GM18907 (cell line): ENCODE measurements around the gene DIAPH3.

Experiments used
- ATAC-seq: cut with Tn5 transposase; IDR thresholded peaks from one replicate; pipeline ENCODE4 v1.9.1; 2021; ENCODE audit warnings: mild to moderate bottlenecking, moderate library complexity; ENCODE audit not compliant: unreplicated experiment

DIAPH3 gene

DNA sequence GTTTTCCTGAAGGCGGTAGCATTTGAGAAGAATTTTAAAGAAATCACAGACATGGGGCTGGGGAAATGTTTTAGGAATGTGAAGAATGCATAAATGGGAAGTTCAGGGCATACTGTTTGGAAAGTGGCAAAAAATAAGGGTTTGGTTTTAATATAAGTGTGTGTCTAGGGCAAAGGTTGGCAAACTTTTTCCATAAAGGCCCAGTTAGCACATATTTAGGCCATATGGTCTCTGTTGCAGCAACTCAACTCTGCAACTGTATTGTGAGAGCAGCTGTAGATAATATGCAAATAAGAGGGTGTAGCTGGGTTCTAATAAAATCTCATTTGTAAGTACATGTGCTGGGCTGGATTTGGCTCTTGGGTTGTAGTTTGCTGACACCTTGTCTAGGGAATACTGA lies 521.9 kb downstream of the DIAPH3 start:
- no peak for ATAC-seq

DNA sequence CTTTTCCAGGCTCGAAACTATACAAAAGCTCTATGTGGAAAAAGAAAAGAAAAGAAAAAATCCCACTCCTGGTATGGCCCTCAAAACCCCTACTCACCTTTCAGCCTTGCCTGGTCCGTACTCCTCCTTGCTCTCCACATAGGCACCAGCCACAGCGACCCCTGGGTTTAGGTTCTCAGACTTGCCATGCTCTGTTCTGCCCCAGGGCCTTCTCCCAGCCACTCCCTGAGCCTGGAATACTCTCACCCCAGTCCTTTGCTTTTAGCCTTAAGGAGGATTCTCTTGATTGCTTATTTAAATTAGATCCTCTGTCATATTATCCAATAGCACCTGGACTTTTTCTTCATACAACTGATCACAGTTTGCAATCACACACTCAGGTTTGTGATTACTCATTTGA lies 522.5 kb downstream of the DIAPH3 start:
- no peak for ATAC-seq

DNA sequence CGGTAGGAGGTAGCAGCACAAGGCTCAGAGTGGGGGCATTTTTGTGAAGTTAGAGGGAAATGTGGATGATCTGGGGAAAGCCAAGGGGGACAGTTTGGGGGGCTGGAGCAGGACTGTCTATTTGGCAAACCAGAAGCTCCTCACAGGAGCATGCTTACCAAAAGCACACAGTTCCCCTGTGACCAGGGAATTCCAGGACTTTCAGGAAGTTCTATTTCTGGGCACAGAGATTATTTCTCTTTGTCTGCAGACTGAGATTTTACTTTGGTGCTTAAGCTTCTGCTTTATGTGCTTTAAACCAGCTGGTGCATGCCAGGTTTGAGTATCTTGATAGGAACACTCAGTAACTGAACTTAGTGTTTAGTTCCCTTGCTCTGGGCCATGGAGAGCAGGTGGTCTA lies 525.3 kb downstream of the DIAPH3 start:
- no peak for ATAC-seq

DNA sequence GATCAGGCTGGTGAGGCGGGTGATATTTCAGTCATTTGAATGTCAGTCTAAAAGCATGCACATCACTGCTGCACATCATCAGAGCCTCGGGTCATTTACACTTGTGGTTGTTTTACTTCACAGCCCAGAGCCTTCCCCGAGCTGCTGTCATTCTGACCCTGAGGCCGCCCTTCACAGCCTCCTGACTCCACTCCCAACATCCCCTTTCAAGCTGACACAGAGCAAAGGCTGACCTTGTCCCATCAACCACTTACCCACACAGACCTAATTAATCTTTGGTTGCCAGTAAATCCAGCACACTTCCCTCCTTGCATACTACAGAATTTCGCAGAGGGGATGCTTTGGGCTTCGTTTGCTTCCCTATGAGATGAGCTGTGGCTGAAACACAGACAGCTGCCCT lies 528.1 kb downstream of the DIAPH3 start:
- ATAC-seq: no peak

DNA sequence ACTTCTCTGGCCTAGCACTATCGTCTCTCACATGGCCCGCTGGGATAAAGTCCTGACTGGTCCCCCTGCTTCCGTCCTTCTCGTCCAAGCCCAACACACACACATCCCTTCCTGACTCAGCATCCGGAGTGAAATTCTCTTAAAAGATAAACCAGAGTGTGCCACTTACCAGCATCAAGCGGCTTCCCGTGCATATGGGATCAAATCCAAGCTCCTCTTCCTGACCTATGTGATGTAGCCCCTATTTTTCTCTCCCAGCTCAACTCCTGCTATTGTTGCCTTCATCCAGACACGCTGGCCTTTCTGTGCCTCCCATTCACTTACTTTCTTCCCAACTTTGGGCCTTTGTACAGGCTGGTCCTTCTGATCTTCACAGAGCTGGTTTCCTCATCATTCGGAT lies 530.4 kb downstream of the DIAPH3 start:
- no peak for ATAC-seq

DNA sequence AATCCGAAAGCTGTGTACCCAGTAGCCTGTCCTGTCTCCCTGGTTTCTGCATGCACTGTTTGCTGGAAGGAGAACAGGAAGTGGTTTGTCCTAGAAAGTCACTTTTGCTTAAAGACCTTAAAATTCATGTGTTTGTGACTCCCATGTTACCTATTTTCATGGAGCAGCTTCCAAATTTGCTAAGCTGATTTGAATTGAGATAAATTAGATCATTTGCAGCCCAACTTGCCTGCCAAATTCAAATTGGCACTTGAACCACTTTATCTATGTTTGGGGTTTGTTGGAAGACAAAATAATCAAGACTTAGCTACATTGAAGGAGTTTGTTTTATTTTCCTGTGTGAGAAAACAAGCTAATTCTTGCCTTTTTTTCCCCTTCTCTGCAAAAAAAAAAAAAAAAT lies 532.5 kb downstream of the DIAPH3 start:
- no peak for ATAC-seq

DNA sequence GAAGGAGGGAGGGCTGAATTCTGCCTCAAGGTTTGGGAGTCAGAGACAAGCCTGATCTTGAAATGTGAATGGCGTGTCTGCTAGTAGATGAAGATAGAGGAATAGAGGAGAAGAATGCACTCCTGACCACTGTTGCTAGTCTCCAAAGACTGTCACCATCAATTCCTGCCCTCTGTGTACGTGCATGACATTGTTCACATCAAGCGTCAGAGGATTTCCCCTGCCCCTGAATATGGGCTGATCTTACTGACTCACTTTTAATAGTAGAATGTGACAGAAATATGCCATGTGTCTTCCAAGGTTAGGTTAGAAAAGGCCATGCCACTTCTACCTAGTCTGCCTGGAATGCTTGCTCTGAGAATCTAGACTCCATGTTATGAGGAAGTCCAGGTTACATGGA lies 538.6 kb downstream of the DIAPH3 start:
- ATAC-seq: no peak

DNA sequence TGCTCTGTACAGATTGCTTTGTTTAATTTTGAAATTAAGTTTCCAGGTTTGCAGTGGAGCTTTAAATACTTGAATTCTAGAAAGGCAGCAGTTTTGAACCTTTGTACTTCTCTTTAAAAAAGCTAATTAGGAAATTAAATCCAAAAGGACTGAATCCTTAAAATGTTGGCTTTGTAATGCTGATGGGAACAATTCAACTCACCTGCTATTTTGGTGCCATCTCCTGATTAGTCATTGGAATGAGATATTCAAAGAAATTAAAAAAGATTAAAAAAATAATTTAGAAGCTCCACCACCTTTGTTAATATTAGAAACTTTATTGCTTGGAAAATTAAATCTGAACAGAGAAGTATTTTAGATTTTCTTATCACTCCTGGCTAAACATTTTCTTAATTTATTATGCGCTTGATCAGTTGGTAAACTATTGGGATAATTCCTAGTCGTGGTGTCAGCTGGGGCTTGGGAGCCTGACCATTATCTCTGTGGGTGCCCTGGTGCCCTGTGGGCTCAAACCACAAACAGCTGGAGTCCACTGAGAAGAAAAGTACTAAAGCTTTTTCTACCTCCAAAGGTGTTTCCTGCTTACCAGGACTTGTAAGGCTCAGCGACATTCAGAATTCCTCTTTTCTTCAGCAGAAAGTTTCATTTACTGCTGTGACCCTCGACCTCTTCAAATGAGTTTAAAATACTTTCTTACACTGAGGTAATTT lies 540.4 kb downstream of the DIAPH3 start:
- ATAC-seq: no peak

DNA sequence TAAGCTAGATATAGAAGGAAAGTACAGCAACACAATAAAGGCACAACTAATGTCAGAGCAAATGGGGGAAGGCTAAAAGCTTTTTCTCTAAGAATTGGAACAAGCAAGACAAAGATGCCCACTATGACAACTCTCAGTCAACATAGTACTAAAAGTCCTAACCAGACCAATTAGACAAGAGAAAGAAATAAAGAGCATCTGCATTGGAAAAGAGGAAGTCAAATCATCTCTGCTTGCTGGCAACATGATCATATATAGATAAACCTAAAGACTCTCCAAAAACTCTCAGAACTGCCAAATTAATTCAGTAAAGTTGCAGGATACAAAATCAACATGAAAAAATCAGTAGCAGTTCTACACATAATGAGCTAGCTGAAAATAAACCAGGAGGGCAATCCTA lies 542.0 kb downstream of the DIAPH3 start:
- ATAC-seq: no peak
